GM23248 (cell line): Measurements from ENCODE around the gene PDXDC1. TPM values are rescaled to one million over a fixed set of nuclear protein-coding genes. Genes with fewer than 3 reads are reported as not detected.

Experiments used
- DNase-seq: peaks from one replicate; pipeline ENCODE4 v3.0.0-alpha.2; 2015
- H2AFZ ChIP-seq: fragments of 200-600 bp; sonication (generic); 2 replicates; pipeline ENCODE4 v1.6.1; 2016; ENCODE audit warnings: antibody characterized with exemption
- H3F3A ChIP-seq: fragments of 200-600 bp; sonication (generic); 2 replicates; pipeline ENCODE4 v1.6.1; 2016; ENCODE audit warnings: mild to moderate bottlenecking, antibody characterized with exemption, mixed run types; ENCODE audit not compliant: insufficient read depth
- H3K27ac ChIP-seq: fragments of 200-600 bp; sonication (generic); 2 replicates; pipeline ENCODE4 v1.5.1; 2016; ENCODE audit warnings: mild to moderate bottlenecking
- H3K27me3 ChIP-seq: fragments of 200-600 bp; sonication (generic); replicated peaks from 2 replicates; pipeline ENCODE4 v1.6.1; 2016; ENCODE audit warnings: mild to moderate bottlenecking; ENCODE audit not compliant: insufficient read depth
- H3K36me3 ChIP-seq: fragments of 200-600 bp; sonication (generic); 2 replicates; pipeline ENCODE4 v1.6.1; 2016; ENCODE audit warnings: low read depth, mild to moderate bottlenecking
- H3K4me1 ChIP-seq: fragments of 200-600 bp; sonication (generic); 2 replicates; pipeline ENCODE4 v1.6.1; 2016; ENCODE audit warnings: mild to moderate bottlenecking; ENCODE audit not compliant: insufficient read depth
- H3K4me2 ChIP-seq: fragments of 200-600 bp; sonication (generic); one replicate; pipeline ENCODE4 v1.6.1; 2016; ENCODE audit warnings: mild to moderate bottlenecking; ENCODE audit not compliant: unreplicated experiment
- H3K4me3 ChIP-seq: fragments of 200-600 bp; sonication (generic); 2 replicates; pipeline ENCODE4 v1.5.1; 2016; ENCODE audit warnings: mild to moderate bottlenecking
- H3K79me2 ChIP-seq: fragments of 200-600 bp; sonication (generic); 2 replicates; pipeline ENCODE4 v1.6.1; 2016; ENCODE audit warnings: mild to moderate bottlenecking; ENCODE audit not compliant: insufficient read depth
- H3K9ac ChIP-seq: fragments of 200-600 bp; sonication (generic); 2 replicates; pipeline ENCODE4 v1.6.1; 2016; ENCODE audit warnings: mild to moderate bottlenecking
- H3K9me2 ChIP-seq: fragments of 200-600 bp; sonication (generic); 2 replicates; pipeline ENCODE4 v1.6.1; 2016; ENCODE audit warnings: mixed run types, mild to moderate bottlenecking, moderate library complexity; ENCODE audit not compliant: insufficient read depth
- H3K9me3 ChIP-seq: fragments of 200-600 bp; sonication (generic); one replicate; pipeline ENCODE4 v1.6.1; 2017; ENCODE audit warnings: low read depth
- H4K20me1 ChIP-seq: fragments of 200-600 bp; sonication (generic); 2 replicates; pipeline ENCODE4 v1.6.0; 2016; ENCODE audit not compliant: insufficient read depth
- EZH2 ChIP-seq: fragments of 200-600 bp; sonication (generic); IDR thresholded peaks from 2 replicates; pipeline ENCODE4 v1.6.1; 2018; ENCODE audit warnings: antibody characterized with exemption, mild to moderate bottlenecking; ENCODE audit not compliant: insufficient read depth, poor library complexity, severe bottlenecking
- EZH2phosphoT487 ChIP-seq: fragments of 200-600 bp; sonication (generic); IDR thresholded peaks from 2 replicates; pipeline ENCODE4 v1.6.1; 2018; ENCODE audit warnings: antibody characterized with exemption, moderate library complexity, mild to moderate bottlenecking, low read depth; ENCODE audit not compliant: insufficient read depth
- WGBS, 2 experiments: methylation state at CpG; one replicate each; pipeline ENCODE4 v1.1.6; 2015 to 2017; ENCODE audit warnings: low lambda C conversion rate in 2 of 2, low coverage in 1 of 2; ENCODE audit errors: missing lambda C conversion rate in 2 of 2; 5-methylcytosine and 5-hydroxymethylcytosine counted together
- in situ Hi-C: fragments of 300-500 bp; cut with MboI; formaldehyde crosslinking; loops from 2 replicates; pipeline ENCODE4 v1.15.0; 2020
- polyA plus RNA-seq: library from polyadenylated mRNA; unstranded; fragments of >200 nt; fragmentation: Nextera tagmentation; extraction: Ambion mirVana; gene quantifications from 2 replicates; pipeline ENCODE4 v1.2.1, GENCODE V29; 2016
- total RNA-seq: library from RNA; depleted of rRNA; stranded (reverse); fragments of >200 nt; shearing (Covaris generic); gene quantifications from 2 replicates; pipeline ENCODE4 v1.2.3, GENCODE V29; 2014

PDXDC1 gene
- total and polyA plus RNA-seq, 2 experiments from 2014 or later: 61.1 to 63.9 TPM

- in situ Hi-C loops: no loop called here
- TF ChIP-seq EZH2phosphoT487: no peak
- TF ChIP-seq EZH2: no peak
- H3K9me2 ChIP-seq: no peaks in the 10 kb centered on the region
- peak overlapping the region; percentile 54 for H3K27ac ChIP-seq
- H3K4me1 ChIP-seq: no peaks in the 10 kb centered on the region; the same call in 1 of the 2 replicates
- peak; percentile 80 for DNase-seq
- H3K27me3 ChIP-seq: no peaks in the 10 kb centered on the region
- no peaks in the 10 kb centered on the region for H3K36me3 ChIP-seq
- H3K9ac ChIP-seq: 0 out of 2 replicates have a peak overlapping the region, but pooled peaks have one; percentile 13
- peaks cover 22% of the 10 kb centered on the region; the same call in 1 of the 2 replicates for H3F3A ChIP-seq
- H3K4me3 ChIP-seq: no peak overlapping the region
- peak overlapping the region; percentile 8 for H3K4me2 ChIP-seq
- 41 to 47% methylated on average over 10 of the region's 10 CpGs for WGBS, 2 experiments
- H4K20me1 ChIP-seq: no peaks in the 10 kb centered on the region
- H3K9me3 ChIP-seq: no peaks in the 10 kb centered on the region
- H2AFZ ChIP-seq: peak overlapping the region; percentile 10; the same call in 1 of the 2 replicates
- peaks cover 78% of the 10 kb centered on the region for H3K79me2 ChIP-seq
Observed at GRCh38 chr16:15052747-15053476, 78.1 kb downstream of the PDXDC1 start.

GRCh38 chr16:15053904-15054303, 79.1 kb downstream of the PDXDC1 start:
- Histone ChIP-seq H2AFZ (no peak overlapping the region), H3K4me3 (peak overlapping the region; percentile 86), H3K4me2 (no peak overlapping the region), H3K79me2 (peaks cover 68% of the 10 kb centered on the region), H3K9me3 (no peaks in the 10 kb centered on the region), H3K4me1 (no peaks in the 10 kb centered on the region; the same call in 1 of the 2 replicates), H4K20me1 (no peaks in the 10 kb centered on the region), H3F3A (peaks cover 32% of the 10 kb centered on the region; the same call in 1 of the 2 replicates), H3K36me3 (peaks cover 1% of the 10 kb centered on the region; the same call in 1 of the 2 replicates), H3K9me2 (no peaks in the 10 kb centered on the region), H3K27me3 (no peaks in the 10 kb centered on the region), H3K9ac (no peak overlapping the region), H3K27ac (no peak overlapping the region)
- TF ChIP-seq EZH2 (no peak), EZH2phosphoT487 (no peak)
- WGBS, 2 experiments: 91 to 93% methylated on average over 9 to 10 of the region's 10 CpGs
- no peak for DNase-seq
- in situ Hi-C loops: no loop called here

- no peak for TF ChIP-seq EZH2
- no peak for TF ChIP-seq EZH2phosphoT487
- Histone ChIP-seq H3F3A (peaks cover 38% of the 10 kb centered on the region; the same call in 1 of the 2 replicates), H3K36me3 (peaks cover 8% of the 10 kb centered on the region; the same call in 1 of the 2 replicates), H3K27me3 (no peaks in the 10 kb centered on the region), H3K9ac (peak overlapping the region; percentile 91), H3K27ac (0 out of 2 replicates have a peak overlapping the region, but pooled peaks have one; percentile 13), H2AFZ (peak overlapping the region; percentile 90), H3K79me2 (peaks cover 61% of the 10 kb centered on the region), H4K20me1 (no peaks in the 10 kb centered on the region), H3K9me2 (no peaks in the 10 kb centered on the region), H3K4me2 (peak overlapping the region; percentile 81), H3K4me1 (no peaks in the 10 kb centered on the region; the same call in 1 of the 2 replicates), H3K9me3 (no peaks in the 10 kb centered on the region), H3K4me3 (peak overlapping the region; percentile 86)
- peak; percentile 19 for DNase-seq
- 68 to 70% methylated on average over 19 of the region's 19 CpGs for WGBS, 2 experiments
- in situ Hi-C loops: no loop called here
Observed at GRCh38 chr16:15054357-15055140, 79.7 kb downstream of the PDXDC1 start.
